K562 (cell line): Measurements from ENCODE around the gene VSTM2B. TPM values are rescaled to one million over a fixed set of nuclear protein-coding genes. Genes with fewer than 3 reads are reported as not detected.

Source experiments
- CHD4 ChIP-seq: fragments of 200-600 bp; sonication (generic); IDR thresholded peaks from 3 replicates; pipeline ENCODE4 v1.6.1; 2012; ENCODE audit warnings: low read depth, mild to moderate bottlenecking, mixed read lengths, low read length, inconsistent platforms; ENCODE audit not compliant: insufficient read depth, insufficient replicate concordance, poor library complexity, severe bottlenecking
- E2F1 ChIP-seq: sonication (generic); formaldehyde crosslinking; IDR thresholded peaks from 2 replicates; pipeline ENCODE4 v1.8.1; 2023; ENCODE audit warnings: mild to moderate bottlenecking, missing genetic modification reagents, moderate library complexity
- HDGF ChIP-seq: fragments of 450-650 bp; IDR thresholded peaks from 2 replicates; pipeline ENCODE4 v1.6.1; 2016
- HNRNPLL ChIP-seq: fragments of 200-400 bp; formaldehyde crosslinking; IDR thresholded peaks from 2 replicates; pipeline ENCODE4 v1.6.1; 2017; ENCODE audit warnings: low read length, low read depth, mild to moderate bottlenecking; ENCODE audit not compliant: poor library complexity, severe bottlenecking
- HSF4 ChIP-seq: fragments of 250-450 bp; sonication (Bioruptor Pico); IDR thresholded peaks from 2 replicates; pipeline ENCODE4 v2.1.2; 2022; ENCODE audit warnings: mild to moderate bottlenecking, moderate library complexity, borderline replicate concordance
- MAFG ChIP-seq: fragments of 450-650 bp; conservative IDR thresholded peaks from 2 replicates; pipeline ENCODE4 v1.6.1; 2016; ENCODE audit warnings: missing genetic modification characterization, missing compliant biosample characterization
- NBN ChIP-seq: fragments of 450-650 bp; IDR thresholded peaks from 2 replicates; pipeline ENCODE4 v1.6.1; 2016; ENCODE audit warnings: low read depth, mild to moderate bottlenecking
- PRMT5 ChIP-seq: sonication (generic); formaldehyde crosslinking; IDR thresholded peaks from 2 replicates; pipeline ENCODE4 v1.5.0; 2020; ENCODE audit warnings: missing genetic modification reagents
- RAD51 ChIP-seq: fragments of 450-650 bp; IDR thresholded peaks from 2 replicates; pipeline ENCODE4 v1.7.1; 2016; ENCODE audit warnings: low read depth, mild to moderate bottlenecking, borderline replicate concordance
- RBFOX2 ChIP-seq: fragments of 200-400 bp; formaldehyde crosslinking; IDR thresholded peaks from 2 replicates; pipeline ENCODE4 v1.6.1; 2017; ENCODE audit warnings: low read depth, mild to moderate bottlenecking, low read length, moderate library complexity
- YBX1 ChIP-seq: fragments of 450-650 bp; IDR thresholded peaks from 2 replicates; pipeline ENCODE4 v1.7.1; 2016; ENCODE audit warnings: mild to moderate bottlenecking
- ZKSCAN1 ChIP-seq: fragments of 150-350 bp; IDR thresholded peaks from 2 replicates; pipeline ENCODE4 v1.6.1; 2016; ENCODE audit warnings: low read depth, low read length
- ZNF639 ChIP-seq, 2 experiments: fragments of 200-800 bp in 1 of 2; sonication (Bioruptor generic) in 1 of 2; sonication (generic) in 1 of 2; formaldehyde crosslinking in 1 of 2; IDR thresholded peaks in 1 of 2; conservative IDR thresholded peaks in 1 of 2; 2 replicates each; pipeline versions ENCODE4 v1.5.0 to v1.6.1; 2016 to 2020; ENCODE audit warnings: missing compliant biosample characterization in 1 of 2, missing genetic modification characterization in 1 of 2, missing genetic modification reagents in 1 of 2
- ZNF75A ChIP-seq: fragments of 450-650 bp; formaldehyde crosslinking; IDR thresholded peaks from 2 replicates; pipeline ENCODE4 v1.4.0; 2020; ENCODE audit warnings: mild to moderate bottlenecking
- polyA plus RNA-seq, 8 experiments: library from polyadenylated mRNA; depleted of rRNA in 4 of 8; stranded (reverse) in 5 of 8; unstranded in 3 of 8; fragments of >200 nt; fragmentation: Nextera tagmentation in 2 of 8; fragmentation: Illumina TruSeq in 1 of 8; extraction: Ambion mirVana in 2 of 8; extraction: Trizol in 1 of 8; gene quantifications; 2 replicates each; pipeline versions ENCODE4 v1.2.1 to v1.2.3, GENCODE V29; 2011 to 2014; ENCODE audit warnings: inconsistent platforms in 1 of 8, missing spikeins in 1 of 8
- total RNA-seq, 7 experiments: library from RNA; depleted of rRNA in 6 of 7; stranded (reverse); fragments of >200 nt in 6 of 7; fragmentation: Illumina TruSeq in 2 of 7; extraction: Trizol in 2 of 7; gene quantifications; 2 replicates each; pipeline versions ENCODE4 v1.2.1 to v1.2.3, GENCODE V29; 2011 to 2021; ENCODE audit warnings: low replicate concordance in 1 of 7
- TF ChIP-seq, protein P1 (sequence below): fragments of 450-650 bp; IDR thresholded peaks from one replicate; pipeline ENCODE4 v1.6.1; 2018; ENCODE audit warnings: mild to moderate bottlenecking, moderate library complexity; ENCODE audit not compliant: partially characterized antibody
- TF ChIP-seq, protein P2 (sequence below): sonication (generic); formaldehyde crosslinking; IDR thresholded peaks from 2 replicates; pipeline ENCODE4 v1.8.0; 2022; ENCODE audit warnings: missing genetic modification reagents, mild to moderate bottlenecking, moderate library complexity, borderline replicate concordance
- TF ChIP-seq, protein P3 (sequence below): fragments of 200-800 bp; sonication (Bioruptor generic); IDR thresholded peaks from 2 replicates; pipeline ENCODE4 v1.6.1; 2017; ENCODE audit warnings: missing genetic modification characterization, missing compliant biosample characterization

Gene VSTM2B
- total and polyA plus RNA-seq, 9 of the 15 experiments (the other 6 are each of a cell fraction or from before 2014, with no cell fraction given) = not detected

- TF ChIP-seq E2F1 (CRISPR knock-in tag) (no peak), MAFG (no peak), HSF4 (CRISPR knock-in tag) (no peak), ZNF75A (CRISPR knock-in tag) (no peak), PRMT5 (CRISPR knock-in tag) (no peak), ZNF639 (CRISPR knock-in tag; conservative IDR thresholded peaks at IDR 0.05 in 1 of 2, IDR thresholded peaks at IDR 0.05 in 1 of 2) (no peak), HDGF (no peak), HNRNPLL (peak; percentile 42), CHD4 (no peak), RAD51 (no peak), RBFOX2 (peak; percentile 98), ZKSCAN1 (peak; percentile 74), NBN (peak; percentile 91), YBX1 (no peak)
- TF ChIP-seq, protein P1, sequence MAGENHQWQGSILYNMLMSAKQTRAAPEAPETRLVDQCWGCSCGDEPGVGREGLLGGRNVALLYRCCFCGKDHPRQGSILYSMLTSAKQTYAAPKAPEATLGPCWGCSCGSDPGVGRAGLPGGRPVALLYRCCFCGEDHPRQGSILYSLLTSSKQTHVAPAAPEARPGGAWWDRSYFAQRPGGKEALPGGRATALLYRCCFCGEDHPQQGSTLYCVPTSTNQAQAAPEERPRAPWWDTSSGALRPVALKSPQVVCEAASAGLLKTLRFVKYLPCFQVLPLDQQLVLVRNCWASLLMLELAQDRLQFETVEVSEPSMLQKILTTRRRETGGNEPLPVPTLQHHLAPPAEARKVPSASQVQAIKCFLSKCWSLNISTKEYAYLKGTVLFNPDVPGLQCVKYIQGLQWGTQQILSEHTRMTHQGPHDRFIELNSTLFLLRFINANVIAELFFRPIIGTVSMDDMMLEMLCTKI = no peak
- TF ChIP-seq, protein P2, sequence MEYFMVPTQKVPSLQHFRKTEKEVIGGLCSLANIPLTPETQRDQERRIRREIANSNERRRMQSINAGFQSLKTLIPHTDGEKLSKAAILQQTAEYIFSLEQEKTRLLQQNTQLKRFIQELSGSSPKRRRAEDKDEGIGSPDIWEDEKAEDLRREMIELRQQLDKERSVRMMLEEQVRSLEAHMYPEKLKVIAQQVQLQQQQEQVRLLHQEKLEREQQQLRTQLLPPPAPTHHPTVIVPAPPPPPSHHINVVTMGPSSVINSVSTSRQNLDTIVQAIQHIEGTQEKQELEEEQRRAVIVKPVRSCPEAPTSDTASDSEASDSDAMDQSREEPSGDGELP = peak; percentile 98
- TF ChIP-seq, protein P3, sequence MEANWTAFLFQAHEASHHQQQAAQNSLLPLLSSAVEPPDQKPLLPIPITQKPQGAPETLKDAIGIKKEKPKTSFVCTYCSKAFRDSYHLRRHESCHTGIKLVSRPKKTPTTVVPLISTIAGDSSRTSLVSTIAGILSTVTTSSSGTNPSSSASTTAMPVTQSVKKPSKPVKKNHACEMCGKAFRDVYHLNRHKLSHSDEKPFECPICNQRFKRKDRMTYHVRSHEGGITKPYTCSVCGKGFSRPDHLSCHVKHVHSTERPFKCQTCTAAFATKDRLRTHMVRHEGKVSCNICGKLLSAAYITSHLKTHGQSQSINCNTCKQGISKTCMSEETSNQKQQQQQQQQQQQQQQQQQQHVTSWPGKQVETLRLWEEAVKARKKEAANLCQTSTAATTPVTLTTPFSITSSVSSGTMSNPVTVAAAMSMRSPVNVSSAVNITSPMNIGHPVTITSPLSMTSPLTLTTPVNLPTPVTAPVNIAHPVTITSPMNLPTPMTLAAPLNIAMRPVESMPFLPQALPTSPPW (CRISPR knock-in tag) = peak; percentile 65
Measured at GRCh38 chr19:29605653-29606419, 80.0 kb downstream of the VSTM2B start, which contains the start of gene POP4 (continued).
